GM12875 (cell line): Measurements from ENCODE around the gene EDEM3.

Experiments
- H3K4me3 ChIP-seq: one replicate; pipeline ENCODE4 v1.5.1; 2011; ENCODE audit warnings: low read depth, low read length, control low read depth
- TF ChIP-seq, protein P1 (sequence below): IDR thresholded peaks from 2 replicates; pipeline ENCODE4 v1.5.1; 2011; ENCODE audit warnings: low read depth, mild to moderate bottlenecking, control low read depth, inconsistent platforms, low read length, moderate library complexity, borderline replicate concordance; ENCODE audit not compliant: insufficient read depth

The EDEM3 gene

DNA sequence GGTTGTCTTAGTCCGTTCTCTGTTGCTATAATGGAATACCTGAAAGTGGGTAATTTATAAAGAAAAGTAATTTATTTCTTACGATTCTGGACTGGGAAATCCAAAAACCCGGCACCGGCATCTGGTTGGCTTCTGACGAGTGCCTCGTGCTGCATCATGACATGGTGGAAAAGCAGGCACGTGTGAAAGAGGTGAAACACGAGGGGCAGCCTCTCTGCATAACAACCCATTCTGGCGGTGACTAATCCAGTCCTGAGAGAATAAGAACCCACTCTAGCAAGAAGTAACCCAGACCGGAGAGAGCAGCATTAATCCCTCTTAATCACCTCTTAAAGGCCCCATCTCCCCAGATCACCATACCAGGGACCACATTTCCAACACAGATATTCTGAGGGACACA lies 2.7 kb upstream of the EDEM3 start:
- H3K4me3 ChIP-seq, result no peak overlapping the region
- TF ChIP-seq, protein P1, sequence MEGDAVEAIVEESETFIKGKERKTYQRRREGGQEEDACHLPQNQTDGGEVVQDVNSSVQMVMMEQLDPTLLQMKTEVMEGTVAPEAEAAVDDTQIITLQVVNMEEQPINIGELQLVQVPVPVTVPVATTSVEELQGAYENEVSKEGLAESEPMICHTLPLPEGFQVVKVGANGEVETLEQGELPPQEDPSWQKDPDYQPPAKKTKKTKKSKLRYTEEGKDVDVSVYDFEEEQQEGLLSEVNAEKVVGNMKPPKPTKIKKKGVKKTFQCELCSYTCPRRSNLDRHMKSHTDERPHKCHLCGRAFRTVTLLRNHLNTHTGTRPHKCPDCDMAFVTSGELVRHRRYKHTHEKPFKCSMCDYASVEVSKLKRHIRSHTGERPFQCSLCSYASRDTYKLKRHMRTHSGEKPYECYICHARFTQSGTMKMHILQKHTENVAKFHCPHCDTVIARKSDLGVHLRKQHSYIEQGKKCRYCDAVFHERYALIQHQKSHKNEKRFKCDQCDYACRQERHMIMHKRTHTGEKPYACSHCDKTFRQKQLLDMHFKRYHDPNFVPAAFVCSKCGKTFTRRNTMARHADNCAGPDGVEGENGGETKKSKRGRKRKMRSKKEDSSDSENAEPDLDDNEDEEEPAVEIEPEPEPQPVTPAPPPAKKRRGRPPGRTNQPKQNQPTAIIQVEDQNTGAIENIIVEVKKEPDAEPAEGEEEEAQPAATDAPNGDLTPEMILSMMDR, result no peak

DNA sequence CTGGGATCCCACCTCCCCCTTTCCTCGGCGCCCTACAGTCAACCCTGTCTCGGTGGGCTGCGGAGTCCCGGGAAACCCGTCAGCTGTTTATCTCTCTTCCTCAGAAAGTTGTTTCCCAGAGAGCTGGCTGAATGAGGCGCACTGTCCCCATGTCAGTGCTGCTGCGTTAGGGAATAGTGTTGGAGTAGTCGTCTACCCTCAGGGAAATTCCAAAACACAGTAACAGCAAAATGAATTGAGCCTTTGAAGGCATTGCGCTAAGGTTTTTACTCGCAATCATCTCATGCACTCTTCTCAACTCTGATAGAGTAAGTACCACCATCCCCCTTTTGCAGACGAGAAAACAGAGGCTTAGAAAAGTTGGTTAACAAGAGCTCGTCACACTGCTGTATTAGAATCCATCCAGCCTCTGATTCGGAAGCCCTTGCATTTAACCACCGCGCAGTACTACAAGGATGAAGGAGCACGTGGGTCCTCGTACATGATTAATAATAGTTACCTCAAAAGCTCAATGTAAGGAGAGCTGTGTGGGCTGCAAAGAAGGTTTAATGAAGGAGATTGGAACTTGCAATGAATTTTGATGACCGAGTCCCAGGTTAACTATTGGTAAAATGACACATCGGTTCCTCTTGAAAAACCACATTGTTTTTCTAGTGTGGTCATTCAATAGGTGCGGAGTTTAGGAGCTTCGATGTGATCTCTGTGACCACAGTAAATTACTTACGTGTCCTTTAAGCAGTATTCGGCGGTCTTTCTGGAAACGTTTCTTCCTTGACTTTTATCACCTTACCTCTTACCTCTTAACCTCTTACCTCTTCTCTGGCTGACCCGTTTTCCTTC lies 788 bp upstream of the EDEM3 start:
- TF ChIP-seq, protein P1, result no peak
- peak overlapping the region; percentile 93 for H3K4me3 ChIP-seq

DNA sequence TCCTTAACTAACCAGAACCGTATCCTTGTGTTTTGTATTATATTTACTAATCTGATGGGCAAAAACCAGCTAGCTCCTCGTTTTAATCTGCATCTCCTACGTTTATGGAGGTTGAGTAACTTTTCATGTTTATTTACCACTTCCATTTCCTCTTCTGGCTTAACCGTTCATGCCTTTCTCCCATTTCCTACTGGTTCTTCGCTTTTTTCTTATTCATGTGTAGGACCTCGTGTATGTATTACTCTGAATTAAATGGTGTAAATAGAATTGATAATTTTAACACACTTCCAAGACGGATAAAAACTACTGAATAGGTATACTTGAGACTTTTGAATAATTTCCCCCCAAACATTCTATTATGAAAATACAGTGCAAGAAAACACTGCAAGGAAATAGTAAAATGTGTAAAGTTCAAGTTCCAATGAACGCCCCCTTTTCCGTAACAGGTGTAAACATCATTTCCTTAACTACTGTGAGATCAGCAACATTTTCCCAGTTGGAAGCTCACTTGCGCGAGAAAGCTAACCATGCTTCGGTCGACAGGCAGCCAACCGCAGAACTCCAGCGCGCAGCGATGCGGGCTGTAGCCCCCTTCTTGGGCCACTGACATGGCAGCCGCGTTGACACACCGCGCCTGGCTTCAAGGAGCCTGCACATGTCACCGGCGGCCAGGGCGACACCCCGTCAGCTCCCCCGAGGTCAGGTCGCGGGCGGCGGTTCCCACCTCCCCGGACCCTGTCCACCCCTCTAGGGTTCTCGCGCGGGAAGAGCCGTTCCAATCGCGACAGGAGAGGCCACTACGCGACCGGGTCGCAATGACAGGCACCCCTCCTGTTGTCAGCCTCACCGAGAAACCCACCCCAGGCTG lies 816 bp downstream of the EDEM3 start:
- TF ChIP-seq, protein P1, result no peak
- H3K4me3 ChIP-seq, result peak overlapping the region; percentile 93

DNA sequence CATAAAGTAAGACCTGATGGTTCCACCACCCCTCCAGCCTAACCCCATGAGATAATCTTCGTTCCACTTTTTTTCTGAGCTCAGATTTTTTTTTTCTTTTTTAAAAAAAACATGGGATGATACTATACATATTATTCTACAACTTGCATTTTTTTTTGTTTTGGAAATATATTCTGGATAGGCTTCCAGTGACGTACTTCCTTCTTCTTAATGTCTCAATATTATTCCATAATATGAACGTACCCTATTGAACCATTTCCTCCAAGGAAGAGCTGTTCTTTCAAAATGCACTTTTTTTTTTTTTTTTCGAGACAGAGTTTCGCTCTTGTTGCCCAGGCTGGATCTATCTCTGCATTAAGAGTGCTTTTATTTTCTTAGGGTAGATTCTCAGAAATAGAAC lies 1.5 kb downstream of the EDEM3 start:
- no peak overlapping the region for H3K4me3 ChIP-seq
- TF ChIP-seq, protein P1, result no peak

DNA sequence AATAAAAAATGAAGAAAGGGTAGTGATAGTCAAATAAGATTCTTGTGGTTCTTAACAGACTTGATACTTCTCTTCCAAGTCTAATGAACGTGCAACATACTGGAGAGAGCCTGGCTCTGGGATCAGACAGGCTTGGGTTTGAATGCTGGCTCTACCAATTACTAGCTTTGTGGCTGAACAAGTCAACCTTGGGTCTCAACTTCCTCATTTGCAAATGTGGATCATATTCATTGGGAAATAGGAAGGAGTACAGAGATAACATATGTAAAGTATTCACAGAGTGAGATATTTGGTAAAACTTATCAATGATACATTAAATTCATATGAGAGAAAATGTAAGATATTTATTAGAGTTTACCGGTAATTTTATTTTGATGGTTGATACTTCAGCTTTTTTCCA lies 2.0 kb downstream of the EDEM3 start:
- H3K4me3 ChIP-seq, result no peak overlapping the region
- TF ChIP-seq, protein P1, result no peak

DNA sequence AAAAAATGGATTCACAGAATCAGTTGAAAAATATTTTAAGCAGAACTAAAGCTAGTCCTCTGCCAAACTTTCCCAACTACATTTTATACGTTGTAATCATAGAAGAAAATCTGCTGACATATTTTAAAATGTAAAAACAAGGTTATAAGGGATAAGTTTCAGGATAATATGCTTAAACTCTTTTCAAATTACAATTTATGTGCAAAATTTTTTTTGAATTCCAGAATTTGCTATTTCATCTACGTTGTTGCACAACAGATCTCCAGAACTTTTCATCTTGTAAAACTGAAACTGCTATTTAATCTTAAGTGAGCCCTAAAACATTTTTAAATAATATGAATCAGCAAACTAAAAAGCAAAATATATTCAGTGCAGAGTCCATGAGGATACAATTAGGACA lies 5.9 kb downstream of the EDEM3 start:
- no peak overlapping the region for H3K4me3 ChIP-seq
- TF ChIP-seq, protein P1, result no peak
